GM10847 (cell line): ENCODE measurements around the gene COL23A1.

Source experiments
- POLR2A ChIP-seq: IDR thresholded peaks from 2 replicates; pipeline ENCODE4 v1.6.1; 2011; ENCODE audit not compliant: insufficient read length; ENCODE audit errors: extremely low read depth

The COL23A1 gene

GRCh38 chr5:178455480-178455835 is 134.7 kb downstream of the COL23A1 start:
- no peak for TF ChIP-seq POLR2A

GRCh38 chr5:178454821-178455479 is 135.2 kb downstream of the COL23A1 start:
- TF ChIP-seq POLR2A, result no peak

GRCh38 chr5:178454303-178454702 is 135.9 kb downstream of the COL23A1 start:
- no peak for TF ChIP-seq POLR2A

- TF ChIP-seq POLR2A, result no peak
These were observed 137.0 kb downstream of the COL23A1 start for GRCh38 chr5:178453224-178453623.

- TF ChIP-seq POLR2A, result no peak
These were observed 139.8 kb downstream of the COL23A1 start for GRCh38 chr5:178450121-178451028.

- no peak for TF ChIP-seq POLR2A
These were observed 140.8 kb downstream of the COL23A1 start for GRCh38 chr5:178449163-178450070.

GRCh38 chr5:178445534-178445933 is 144.7 kb downstream of the COL23A1 start:
- TF ChIP-seq POLR2A, result no peak

GRCh38 chr5:178442405-178443257 is 147.6 kb downstream of the COL23A1 start:
- no peak for TF ChIP-seq POLR2A

GRCh38 chr5:178441486-178442270 is 148.5 kb downstream of the COL23A1 start:
- TF ChIP-seq POLR2A, result no peak

GRCh38 chr5:178440181-178440580 is 150.0 kb downstream of the COL23A1 start:
- TF ChIP-seq POLR2A, result no peak

GRCh38 chr5:178439493-178440180 is 150.6 kb downstream of the COL23A1 start:
- TF ChIP-seq POLR2A, result no peak

- no peak for TF ChIP-seq POLR2A
These were observed 151.4 kb downstream of the COL23A1 start for GRCh38 chr5:178438796-178439195.

- no peak for TF ChIP-seq POLR2A
These were observed 152.7 kb downstream of the COL23A1 start for GRCh38 chr5:178437386-178438075.
